Duodenal mucosa (tissue), 2 donors: ENCODE results near the gene OR6C68.
"Not testable (repeated sequence)": the region's sequence is repeated elsewhere in the genome, so short reads cannot be mapped to it uniquely, and the experiment has no call there.

Source experiments
- H3K27ac ChIP-seq: one replicate; pipeline ENCODE4 v1.7.0; 2013; ENCODE audit warnings: low read depth, low read length
- H3K27me3 ChIP-seq, 2 donors: one replicate each; pipeline ENCODE4 v1.7.0; 2013; ENCODE audit warnings: low read length in 2 of 2, control low read depth in 1 of 2; ENCODE audit not compliant: insufficient read depth in 2 of 2, control insufficient read depth in 1 of 2
- H3K36me3 ChIP-seq, 2 donors: one replicate each; pipeline ENCODE4 v1.7.0; 2013; ENCODE audit warnings: low read length in 2 of 2, control low read depth in 1 of 2; ENCODE audit not compliant: insufficient read depth in 2 of 2, control insufficient read depth in 1 of 2
- H3K4me1 ChIP-seq, 2 donors: one replicate each; pipeline ENCODE4 v1.7.0; 2013; ENCODE audit warnings: low read length in 2 of 2, control low read depth in 1 of 2; ENCODE audit not compliant: insufficient read depth in 2 of 2, control insufficient read depth in 1 of 2
- H3K4me3 ChIP-seq, 2 donors: one replicate each; pipeline ENCODE4 v1.7.0; 2013; ENCODE audit warnings: low read length in 2 of 2, low read depth in 1 of 2
- H3K9ac ChIP-seq, 2 donors: one replicate each; pipeline ENCODE4 v1.7.0; 2013; ENCODE audit warnings: low read length in 2 of 2, low read depth in 1 of 2
- H3K9me3 ChIP-seq, 2 donors: one replicate each; pipeline ENCODE4 v1.7.0; 2013; ENCODE audit warnings: low read length in 2 of 2, control low read depth in 1 of 2; ENCODE audit not compliant: control insufficient read depth in 1 of 2

OR6C68 gene

GRCh38 chr12:55492078-55492477, at the start of gene OR6C68:
Gene OR6C68, plus strand, starts transcription at chr12:55492378. Its CDS starts 0 bp downstream, at chr12:55492378.
- H3K27me3 ChIP-seq: no peaks in the 10 kb centered on the region
- no peak within 1 kb of the TSS for H3K4me3 ChIP-seq
- no peaks in the 10 kb centered on the region for H3K36me3 ChIP-seq
- no peaks in the 10 kb centered on the region for H3K9me3 ChIP-seq
- no peaks in the 10 kb centered on the region for H3K4me1 ChIP-seq
- no peak within 1 kb of the TSS for H3K9ac ChIP-seq
- no peak within 1 kb of the TSS for H3K27ac ChIP-seq

DNA sequence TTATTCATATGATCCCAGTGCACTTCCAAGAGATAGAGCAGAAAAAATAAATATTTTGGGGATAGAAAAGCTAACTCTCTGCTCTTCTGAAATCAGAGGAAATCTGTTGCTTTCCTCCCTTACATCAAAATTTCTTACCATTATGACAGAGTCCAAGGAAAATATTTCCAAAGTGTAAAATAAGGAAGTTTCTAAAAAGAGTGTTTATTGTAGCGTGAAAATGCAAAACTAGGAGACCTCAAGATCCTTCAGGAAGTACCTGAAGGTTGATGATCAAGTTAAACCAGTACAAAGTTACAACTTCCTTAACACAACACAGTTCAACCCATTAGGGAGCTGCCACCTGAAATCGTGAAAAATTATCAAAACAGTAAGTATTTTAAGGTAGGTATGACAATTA, 48.4 kb upstream of the OR6C68 start, which contains the start of gene OR6C2:
TSS of gene OR6C2 (plus strand) at position 301 of the 400 bp plus-strand sequence. CDS start 8,138 bp downstream, outside the sequence.
- Histone ChIP-seq H3K36me3 (no peaks in the 10 kb centered on the region), H3K4me1 (no peaks in the 10 kb centered on the region), H3K4me3 (no peak within 1 kb of the TSS), H3K9ac (no peak within 1 kb of the TSS), H3K27ac (no peak within 1 kb of the TSS), H3K9me3 (no peaks in the 10 kb centered on the region), H3K27me3 (no peaks in the 10 kb centered on the region)

DNA sequence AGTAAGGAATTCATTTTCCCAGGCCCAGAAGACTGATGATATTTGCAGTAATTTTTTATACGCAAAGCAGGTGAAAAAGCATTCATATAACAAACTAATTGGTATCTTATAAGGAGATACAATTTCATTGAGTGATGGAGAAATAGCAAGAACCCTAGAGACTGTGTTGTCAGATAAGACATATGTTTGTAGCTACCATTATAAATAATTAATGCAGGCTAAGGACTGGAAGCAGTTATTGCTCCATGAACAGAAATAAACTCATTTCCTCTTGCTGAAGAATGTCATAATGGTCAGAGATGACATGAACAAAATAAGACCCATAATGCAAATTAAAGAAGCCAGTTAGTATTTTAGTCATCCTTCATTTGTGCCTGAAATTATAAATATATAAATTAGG, 46.8 kb upstream of the OR6C68 start:
- no peaks in the 10 kb centered on the region for H3K9me3 ChIP-seq
- H3K36me3 ChIP-seq: no peaks in the 10 kb centered on the region
- H3K27ac ChIP-seq: no peak overlapping the region
- no peaks in the 10 kb centered on the region for H3K4me1 ChIP-seq
- H3K9ac ChIP-seq: no peak overlapping the region
- H3K4me3 ChIP-seq: no peak overlapping the region
- no peaks in the 10 kb centered on the region for H3K27me3 ChIP-seq

GRCh38 chr12:55446326-55446725, 45.9 kb upstream of the OR6C68 start:
- no peaks in the 10 kb centered on the region for H3K27me3 ChIP-seq
- no peak overlapping the region for H3K9ac ChIP-seq
- H3K9me3 ChIP-seq: no peaks in the 10 kb centered on the region
- H3K27ac ChIP-seq: no peak overlapping the region
- H3K36me3 ChIP-seq: no peaks in the 10 kb centered on the region
- no peak overlapping the region for H3K4me3 ChIP-seq
- H3K4me1 ChIP-seq: no peaks in the 10 kb centered on the region

DNA sequence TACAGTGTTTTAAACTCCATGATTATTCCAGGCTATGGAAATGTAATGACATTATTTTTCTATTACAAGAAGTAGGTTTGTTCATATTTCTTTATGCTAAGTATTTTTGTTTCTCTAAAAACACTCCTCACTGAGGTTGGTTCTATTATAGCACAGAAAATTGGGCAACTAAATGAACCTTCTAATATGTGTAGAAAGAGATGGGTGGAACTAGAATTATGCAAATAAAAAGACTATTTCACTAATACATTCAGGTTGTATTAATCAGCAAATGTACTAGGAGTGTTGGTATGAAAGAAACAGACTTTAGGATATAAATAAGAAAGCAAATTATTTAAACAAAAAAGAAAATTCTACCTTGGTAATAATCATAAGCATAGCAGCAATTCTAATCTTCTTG, 43.4 kb upstream of the OR6C68 start:
- H3K9me3 ChIP-seq: no peaks in the 10 kb centered on the region
- no peaks in the 10 kb centered on the region for H3K4me1 ChIP-seq
- no peak overlapping the region for H3K27ac ChIP-seq
- H3K27me3 ChIP-seq: no peaks in the 10 kb centered on the region
- no peaks in the 10 kb centered on the region for H3K36me3 ChIP-seq
- H3K4me3 ChIP-seq: no peak overlapping the region
- H3K9ac ChIP-seq: no peak overlapping the region

DNA sequence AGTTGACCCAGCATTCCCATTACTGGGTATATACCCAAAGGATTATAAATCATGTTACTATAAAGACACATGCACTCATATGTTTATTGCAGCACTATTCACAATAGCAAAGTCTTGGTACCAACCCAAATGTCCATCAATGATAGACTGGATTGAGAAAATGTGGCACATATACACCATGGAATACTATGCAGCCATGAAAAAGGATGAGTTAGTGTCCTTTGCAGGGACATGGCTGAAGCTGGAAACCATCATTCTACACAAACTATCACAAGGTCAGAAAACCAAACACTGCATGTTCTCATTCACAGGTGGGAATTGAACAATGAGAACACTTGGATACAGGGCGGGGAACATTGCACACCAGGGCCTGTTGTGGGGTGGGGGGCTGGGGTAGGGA, 27.3 kb upstream of the OR6C68 start:
- H3K9me3 ChIP-seq, H3K9ac ChIP-seq, H3K4me1 ChIP-seq, H3K36me3 ChIP-seq, H3K27me3 ChIP-seq, H3K27ac ChIP-seq, H3K4me3 ChIP-seq: not testable (repeated sequence)

GRCh38 chr12:55467836-55468235, 24.3 kb upstream of the OR6C68 start:
- Histone ChIP-seq H3K9me3 (no peaks in the 10 kb centered on the region), H3K36me3 (no peaks in the 10 kb centered on the region), H3K27ac (no peak overlapping the region)

DNA sequence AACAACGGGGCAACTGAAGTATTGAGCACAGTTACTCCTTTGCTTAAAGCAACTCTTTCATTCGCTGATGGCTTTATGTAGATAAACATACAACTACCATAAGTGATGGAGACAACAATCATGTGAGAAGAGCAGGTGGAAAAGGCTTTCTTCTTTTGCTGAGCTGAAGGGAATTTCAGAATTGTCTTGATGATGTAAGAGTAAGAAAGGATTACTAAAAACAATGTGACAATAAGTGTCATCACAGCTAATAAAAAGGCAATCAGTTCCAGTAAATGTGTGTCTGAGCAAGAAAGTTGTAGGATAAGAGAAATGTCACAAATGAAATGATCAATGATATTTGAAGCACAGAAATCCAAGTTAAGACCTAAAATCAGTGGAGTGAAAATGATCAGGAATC, 22.9 kb upstream of the OR6C68 start:
- Histone ChIP-seq H3K9me3 (no peaks in the 10 kb centered on the region), H3K4me1 (no peaks in the 10 kb centered on the region), H3K27ac (no peak overlapping the region), H3K36me3 (no peaks in the 10 kb centered on the region), H3K9ac (no peak overlapping the region), H3K27me3 (no peaks in the 10 kb centered on the region), H3K4me3 (no peak overlapping the region)

More at GRCh38 chr12:55467836-55468235, 24.3 kb upstream of the OR6C68 start:
- H3K4me3 ChIP-seq: no peak overlapping the region
- no peaks in the 10 kb centered on the region for H3K4me1 ChIP-seq
- H3K9ac ChIP-seq: no peak overlapping the region
- H3K27me3 ChIP-seq: no peaks in the 10 kb centered on the region

DNA sequence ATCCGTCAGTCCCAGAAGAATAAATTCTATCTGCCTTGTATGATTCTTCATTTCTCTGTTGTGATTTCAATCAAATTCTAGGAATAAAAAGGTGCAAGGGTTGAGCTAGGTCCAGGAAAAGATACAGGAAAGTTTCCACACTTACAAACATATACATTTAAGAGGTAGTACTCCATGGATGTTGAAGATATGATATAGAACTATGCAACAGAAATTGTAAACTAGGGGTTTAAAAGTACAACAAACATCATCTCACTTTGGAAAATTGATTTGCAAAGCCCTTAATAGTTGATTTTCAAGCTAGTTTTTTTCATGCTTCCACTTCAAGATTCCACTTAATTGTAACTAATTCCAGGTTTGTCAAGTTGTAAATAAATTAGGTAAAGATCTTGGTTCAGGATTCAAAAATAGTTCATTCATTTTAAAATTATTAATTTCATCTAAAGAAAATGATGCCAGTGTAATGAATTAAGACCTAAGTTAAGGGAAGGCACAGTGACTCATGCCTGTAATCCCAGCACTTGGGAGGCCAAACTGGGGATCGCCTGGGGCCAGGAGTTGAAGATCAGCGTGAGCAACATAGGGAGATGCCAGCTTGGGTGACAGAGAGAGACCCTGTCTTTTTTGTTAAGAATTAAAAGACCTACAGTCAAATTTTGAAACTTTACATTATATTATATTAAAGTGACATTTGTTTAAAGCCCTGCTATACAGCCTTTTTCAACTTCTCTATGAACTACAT, 21.9 kb upstream of the OR6C68 start, which contains the start of gene OR6C70:
TSS of gene OR6C70 (minus strand) at position 51 of the 742 bp plus-strand sequence. CDS start at position 51, 0 bp downstream.
- Histone ChIP-seq H3K4me1 (no peaks in the 10 kb centered on the region), H3K4me3 (no peak within 1 kb of the TSS), H3K36me3 (no peaks in the 10 kb centered on the region), H3K27me3 (no peaks in the 10 kb centered on the region), H3K9me3 (no peaks in the 10 kb centered on the region), H3K9ac (no peak within 1 kb of the TSS), H3K27ac (no peak within 1 kb of the TSS)

DNA sequence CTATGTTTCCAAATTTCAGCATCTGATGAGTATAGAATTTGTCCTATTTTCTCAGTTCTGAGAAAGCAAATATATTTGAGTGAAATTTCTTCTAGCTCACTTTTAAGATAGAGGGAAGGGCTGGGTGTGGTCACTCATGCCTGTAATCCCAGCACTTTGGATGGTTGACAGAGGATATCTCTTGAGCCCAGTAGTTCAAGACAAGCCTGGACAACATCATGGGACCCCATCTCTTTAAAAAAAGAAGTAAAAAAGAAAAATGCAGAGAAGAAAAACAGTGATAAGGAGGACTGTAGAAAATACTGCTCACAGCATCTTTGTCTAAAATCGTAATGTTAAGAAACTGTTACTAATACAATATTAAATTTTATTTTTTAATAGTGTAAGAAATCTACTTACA, 19.9 kb upstream of the OR6C68 start:
- H3K27me3 ChIP-seq: no peaks in the 10 kb centered on the region
- no peak overlapping the region for H3K27ac ChIP-seq
- H3K4me3 ChIP-seq: no peak overlapping the region
- H3K4me1 ChIP-seq: no peaks in the 10 kb centered on the region
- no peak overlapping the region for H3K9ac ChIP-seq
- no peaks in the 10 kb centered on the region for H3K9me3 ChIP-seq
- H3K36me3 ChIP-seq: no peaks in the 10 kb centered on the region
